HG03066 (cell line): ENCODE results near the gene DCHS2.
"Not testable (repeated sequence)": the region's sequence is repeated elsewhere in the genome, so short reads cannot be mapped to it uniquely, and the experiment has no call there.

Experiments used
- ATAC-seq: cut with Tn5 transposase; IDR thresholded peaks from one replicate; pipeline ENCODE4 v1.9.1; 2021; ENCODE audit warnings: low read depth; ENCODE audit not compliant: unreplicated experiment

The DCHS2 gene

GRCh38 chr4:154231806-154232478, 259.7 kb downstream of the DCHS2 start:
- ATAC-seq, result no peak

- no peak for ATAC-seq
Measured at GRCh38 chr4:154230723-154231122, 260.9 kb downstream of the DCHS2 start.

GRCh38 chr4:154230091-154230490, 261.5 kb downstream of the DCHS2 start:
- ATAC-seq, result no peak

GRCh38 chr4:154222875-154223274, 268.7 kb downstream of the DCHS2 start:
- ATAC-seq, result no peak

- ATAC-seq, result no peak
Measured at GRCh38 chr4:154218051-154218450, 273.5 kb downstream of the DCHS2 start.

GRCh38 chr4:154217384-154217783, 274.2 kb downstream of the DCHS2 start:
- not testable (repeated sequence) for ATAC-seq

- no peak for ATAC-seq
Measured at GRCh38 chr4:154211506-154211905, 280.1 kb downstream of the DCHS2 start.

GRCh38 chr4:154208424-154208823, 283.2 kb downstream of the DCHS2 start:
- ATAC-seq, result no peak

GRCh38 chr4:154205471-154205870, 286.1 kb downstream of the DCHS2 start:
- ATAC-seq, result no peak

GRCh38 chr4:154194649-154195048, 296.9 kb downstream of the DCHS2 start:
- ATAC-seq, result no peak

GRCh38 chr4:154192585-154192984, 299.0 kb downstream of the DCHS2 start:
- no peak for ATAC-seq

- no peak for ATAC-seq
Measured at GRCh38 chr4:154189346-154189745, 302.3 kb downstream of the DCHS2 start.

GRCh38 chr4:154186888-154187287, 304.7 kb downstream of the DCHS2 start:
- no peak for ATAC-seq

GRCh38 chr4:154186035-154186434, 305.6 kb downstream of the DCHS2 start:
- no peak for ATAC-seq

GRCh38 chr4:154184238-154184637, 307.4 kb downstream of the DCHS2 start:
- no peak for ATAC-seq

- no peak for ATAC-seq
Measured at GRCh38 chr4:154183264-154183663, 308.3 kb downstream of the DCHS2 start.
